HG03159 (cell line): Measurements from ENCODE around the gene PNLIP.

Experiments used
- ATAC-seq: cut with Tn5 transposase; IDR thresholded peaks from one replicate; pipeline ENCODE4 v1.9.1; 2021; ENCODE audit warnings: mild to moderate bottlenecking, moderate library complexity; ENCODE audit not compliant: unreplicated experiment

Gene PNLIP

GRCh38 chr10:116567335-116567734, 21.6 kb downstream of the PNLIP start:
- ATAC-seq, result no peak

- no peak for ATAC-seq
These were observed 29.1 kb downstream of the PNLIP start for GRCh38 chr10:116574797-116575196.

GRCh38 chr10:116587878-116588591, 42.3 kb downstream of the PNLIP start:
- ATAC-seq, result no peak

- ATAC-seq, result no peak
These were observed 43.3 kb downstream of the PNLIP start for GRCh38 chr10:116588995-116589394.

GRCh38 chr10:116589926-116590325, 44.2 kb downstream of the PNLIP start:
- no peak for ATAC-seq

GRCh38 chr10:116590590-116591444, 45.1 kb downstream of the PNLIP start, which contains the start of gene PNLIPRP1:
Gene PNLIPRP1 (plus strand): TSS chr10:116590959. CDS start chr10:116591130, 171 bp downstream.
- ATAC-seq, result no peak

- no peak for ATAC-seq
These were observed 47.5 kb downstream of the PNLIP start for GRCh38 chr10:116593139-116593740.

GRCh38 chr10:116594525-116595035, 48.8 kb downstream of the PNLIP start:
- no peak for ATAC-seq

GRCh38 chr10:116596062-116596461, 50.3 kb downstream of the PNLIP start:
- no peak for ATAC-seq

GRCh38 chr10:116597543-116597942, 51.8 kb downstream of the PNLIP start:
- ATAC-seq, result no peak

GRCh38 chr10:116598329-116598728, 52.6 kb downstream of the PNLIP start:
- ATAC-seq, result no peak

- ATAC-seq, result no peak
These were observed 54.3 kb downstream of the PNLIP start for GRCh38 chr10:116599991-116600390.

GRCh38 chr10:116602648-116603400, 57.1 kb downstream of the PNLIP start:
- ATAC-seq, result no peak

GRCh38 chr10:116606061-116606483, 60.3 kb downstream of the PNLIP start:
- ATAC-seq, result no peak

GRCh38 chr10:116607336-116607735, 61.6 kb downstream of the PNLIP start:
- ATAC-seq, result no peak

GRCh38 chr10:116608686-116609594, 63.2 kb downstream of the PNLIP start:
- ATAC-seq, result no peak

- no peak for ATAC-seq
These were observed 64.9 kb downstream of the PNLIP start for GRCh38 chr10:116610443-116611152.

GRCh38 chr10:116611153-116611545, 65.4 kb downstream of the PNLIP start:
- ATAC-seq, result no peak
